Activated CD4-positive, alpha-beta memory T cell treated with anti-CD3 and anti-CD28 coated beads, Interleukin-2, amount 10 ng/mL, durations not matched to agents 7 days and 5 days (primary cell): ENCODE measurements around the gene TMEM17. TPM values are rescaled to one million over a fixed set of nuclear protein-coding genes. Genes with fewer than 3 reads are reported as not detected.

Experiments
- CTCF ChIA-PET: fragments of 350-600 bp; sonication (Branson Sonifier 250); formaldehyde crosslinking; loops from one replicate; lab custom pipeline; 2021; ENCODE audit warnings: antibody characterized with exemption, inconsistent platforms; lab: Charles Lee
- POLR2A ChIA-PET: fragments of 350-600 bp; sonication (Branson Sonifier 250); formaldehyde crosslinking; loops from one replicate; lab custom pipeline; 2021; ENCODE audit warnings: antibody characterized with exemption; lab: Charles Lee
- DNase-seq: peaks from one replicate; pipeline ENCODE4 v3.0.0-alpha.2; 2020
- H3K27ac Mint-ChIP-seq: one replicate; pipeline ENCODE4 v1.8.0; 2021; ENCODE audit warnings: mild to moderate bottlenecking, mixed read lengths
- H3K27me3 Mint-ChIP-seq: one replicate; pipeline ENCODE4 v1.8.0; 2021; ENCODE audit warnings: mixed read lengths
- H3K36me3 Mint-ChIP-seq: one replicate; pipeline ENCODE4 v1.8.0; 2021; ENCODE audit warnings: low read depth, mixed read lengths
- H3K4me1 Mint-ChIP-seq: one replicate; pipeline ENCODE4 v1.8.0; 2021; ENCODE audit warnings: mixed read lengths
- H3K4me3 Mint-ChIP-seq: one replicate; pipeline ENCODE4 v1.8.0; 2021; ENCODE audit warnings: mild to moderate bottlenecking, mixed read lengths
- H3K9me3 Mint-ChIP-seq: one replicate; pipeline ENCODE4 v1.8.0; 2021; ENCODE audit warnings: mixed read lengths
- total RNA-seq, 2 experiments: library from RNA; stranded (reverse); gene quantifications; one replicate each; pipeline ENCODE4 v1.2.3, GENCODE V29; 2021

The TMEM17 gene
- total RNA-seq, 2 experiments from 2014 or later = 0.13 TPM; not detected in 1

GRCh38 chr2:62455957-62456692, 49.9 kb downstream of the TMEM17 start:
- H3K4me3 Mint-ChIP-seq = no peak overlapping the region
- H3K4me1 Mint-ChIP-seq = peaks cover 3% of the 10 kb centered on the region
- POLR2A ChIA-PET = no interaction called here
- no peaks in the 10 kb centered on the region for H3K27me3 Mint-ChIP-seq
- H3K9me3 Mint-ChIP-seq = no peaks in the 10 kb centered on the region
- no peaks in the 10 kb centered on the region for H3K36me3 Mint-ChIP-seq
- H3K27ac Mint-ChIP-seq = no peak overlapping the region
- no peak for DNase-seq
- CTCF ChIA-PET = interaction anchor here (0.6 to 3.9 kb wide), 19 partner anchors 9 to 733 kb away, joined by 3 to 59 read pairs (median 4); no protein-coding TSS in a partner anchor

DNA sequence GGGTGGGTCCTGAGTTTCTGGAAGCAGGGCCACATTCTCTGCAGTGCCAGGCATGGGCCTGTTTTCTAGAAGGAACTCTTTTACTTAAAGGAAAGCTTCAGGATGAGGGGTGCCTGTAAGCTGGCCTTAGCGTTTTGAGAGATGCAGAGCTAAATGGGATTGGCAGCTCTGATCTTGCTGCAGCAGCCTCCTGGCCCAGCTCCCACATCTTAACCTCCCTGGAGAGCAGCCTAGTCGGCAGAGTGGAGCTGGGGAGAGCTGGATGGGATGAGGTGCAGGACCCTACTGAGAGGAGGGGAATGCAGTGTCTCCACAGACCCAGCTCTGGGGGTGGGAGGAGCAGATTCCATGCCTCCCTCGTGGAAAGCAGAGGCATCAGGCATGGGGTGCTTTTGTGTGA, 52.0 kb downstream of the TMEM17 start:
- H3K4me1 Mint-ChIP-seq = peaks cover 3% of the 10 kb centered on the region
- POLR2A ChIA-PET = no interaction called here
- H3K4me3 Mint-ChIP-seq = no peak overlapping the region
- no peaks in the 10 kb centered on the region for H3K36me3 Mint-ChIP-seq
- no peak overlapping the region for H3K27ac Mint-ChIP-seq
- H3K9me3 Mint-ChIP-seq = no peaks in the 10 kb centered on the region
- H3K27me3 Mint-ChIP-seq = no peaks in the 10 kb centered on the region
- CTCF ChIA-PET = interaction anchor here (2.8 kb wide), 1 partner anchor 321 kb away, joined by 13 read pairs; no protein-coding TSS in a partner anchor
- no peak for DNase-seq

DNA sequence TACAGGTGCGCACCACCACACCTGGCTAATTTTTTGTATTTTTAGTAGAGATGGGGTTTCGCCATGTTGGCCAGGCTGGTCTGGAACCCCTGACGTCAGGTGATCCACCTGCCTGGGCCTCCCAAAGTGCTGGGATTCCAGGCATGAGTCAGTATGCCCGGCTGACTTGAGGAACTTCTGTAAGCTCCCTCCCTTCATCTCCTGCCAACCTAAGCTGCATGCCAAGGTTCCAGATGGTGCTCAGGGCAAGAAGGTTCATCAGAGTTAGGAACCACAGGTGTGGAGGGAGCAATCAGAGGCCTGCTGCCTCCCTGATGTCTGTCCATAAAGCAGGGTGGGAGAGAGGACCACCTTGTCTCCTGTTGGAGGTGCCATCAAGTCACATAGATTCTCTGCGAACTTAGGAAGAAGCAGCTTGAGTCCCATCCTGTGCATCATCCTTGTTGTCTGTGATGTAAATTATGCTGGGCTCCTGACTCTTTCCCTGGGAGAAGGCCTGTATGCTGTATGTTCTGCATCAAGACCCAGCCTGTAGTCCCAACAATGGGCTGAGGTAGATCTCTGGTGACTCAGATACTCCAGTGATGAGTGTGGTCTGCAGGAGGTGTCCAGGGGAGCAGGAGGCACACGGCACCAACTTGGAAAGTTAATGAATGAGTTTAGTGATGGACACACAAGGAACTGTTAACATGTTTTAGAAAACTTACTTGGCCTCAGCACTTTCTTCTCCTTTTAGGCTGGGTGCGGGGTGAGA, 53.1 kb downstream of the TMEM17 start:
- H3K9me3 Mint-ChIP-seq = no peaks in the 10 kb centered on the region
- POLR2A ChIA-PET = no interaction called here
- no peak overlapping the region for H3K27ac Mint-ChIP-seq
- H3K4me3 Mint-ChIP-seq = no peak overlapping the region
- CTCF ChIA-PET = interaction anchor here (2.8 kb wide), 1 partner anchor 322 kb away, joined by 13 read pairs; no protein-coding TSS in a partner anchor
- no peaks in the 10 kb centered on the region for H3K36me3 Mint-ChIP-seq
- H3K27me3 Mint-ChIP-seq = no peaks in the 10 kb centered on the region
- DNase-seq = no peak
- peaks cover 3% of the 10 kb centered on the region for H3K4me1 Mint-ChIP-seq

- Mint-ChIP-seq H3K27me3 (no peaks in the 10 kb centered on the region), H3K4me3 (no peak overlapping the region), H3K9me3 (no peaks in the 10 kb centered on the region), H3K4me1 (no peaks in the 10 kb centered on the region), H3K36me3 (no peaks in the 10 kb centered on the region), H3K27ac (no peak overlapping the region)
- CTCF ChIA-PET = no interaction called here
- POLR2A ChIA-PET = no interaction called here
- DNase-seq = no peak
Observed at GRCh38 chr2:62450716-62451191, 55.2 kb downstream of the TMEM17 start.

Other genes with a start within 250 kb of the TMEM17 start
- gene EHBP1, start 199.5 kb upstream of the TMEM17 start, total RNA-seq = 10 to 100 TPM; 19.3 to 23.2 TPM